Ovary (tissue), 9 donors: ENCODE data around the gene DMAC2. TPM values are rescaled to one million over a fixed set of nuclear protein-coding genes. Genes with fewer than 3 reads are reported as not detected.

Experiments
- DNase-seq, 5 donors: peaks; one replicate each; pipeline ENCODE4 v3.0.0-alpha.2; 2019 to 2020
- H3K27ac ChIP-seq, 2 donors: fragments of 200-600 bp; one replicate each; pipeline versions ENCODE4 v1.5.1 to v1.8.0; 2019 to 2022
- H3K27me3 ChIP-seq: fragments of 200-600 bp; one replicate; pipeline ENCODE4 v1.8.0; 2022
- H3K36me3 ChIP-seq: fragments of 200-600 bp; sonication (generic); one replicate; pipeline ENCODE4 v1.5.1; 2019
- H3K4me1 ChIP-seq: one replicate; pipeline ENCODE4 v1.8.1; 2013; ENCODE audit warnings: mild to moderate bottlenecking, moderate library complexity; ENCODE audit not compliant: insufficient read depth
- H3K4me3 ChIP-seq: fragments of 200-600 bp; sonication (generic); one replicate; pipeline ENCODE4 v1.5.1; 2017
- H3K9me3 ChIP-seq, 2 donors: fragments of 200-600 bp in 1 of 2; sonication (generic) in 1 of 2; one replicate each; pipeline versions ENCODE4 v1.5.1 to v1.8.1; 2013 to 2019; ENCODE audit warnings: mild to moderate bottlenecking in 1 of 2, moderate library complexity in 1 of 2
- CTCF ChIP-seq, 3 donors: fragments of 450-650 bp in 2 of 3; fragments of 200-600 bp in 1 of 3; IDR thresholded peaks; one replicate each; pipeline versions ENCODE4 v1.5.1 to v1.8.0; 2016 to 2022; ENCODE audit warnings: antibody characterized with exemption in 3 of 3, mild to moderate bottlenecking in 1 of 3
- EP300 ChIP-seq: sonication (generic); formaldehyde crosslinking; IDR thresholded peaks from one replicate; pipeline ENCODE4 v1.6.1; 2017; ENCODE audit warnings: antibody characterized with exemption
- POLR2A ChIP-seq: fragments of 450-650 bp; IDR thresholded peaks from one replicate; pipeline ENCODE4 v1.6.1; 2017; ENCODE audit warnings: antibody characterized with exemption, mild to moderate bottlenecking, moderate library complexity
- WGBS, 3 donors: extraction: QIAGEN DNeasy Blood & Tissue Kit in 1 of 3; methylation state at CpG; one replicate each; pipeline versions ENCODE4 v1.1.5 to v1.1.7; 2013 to 2017; 5-methylcytosine and 5-hydroxymethylcytosine counted together
- intact Hi-C, 4 donors: fragments of 100-400 bp; cut with DNase I; formaldehyde crosslinking; loops; one replicate each; pipeline versions ENCODE4 v1.11.0 to v1.15.1; 2022 to 2023
- polyA plus RNA-seq, 2 donors: library from polyadenylated mRNA; stranded (reverse); fragments of 200-250 nt in 1 of 2; fragments of 350-450 nt in 1 of 2; fragmentation: Illumina TruSeq in 1 of 2; extraction: RNeasy Lipid Tissue Mini Kit (QIAGEN cat#74804) in 1 of 2; gene quantifications; one replicate each; pipeline ENCODE4 v1.2.3, GENCODE V29; 2013 to 2014
- total RNA-seq, 7 donors: library from RNA; depleted of rRNA in 2 of 7; stranded (reverse); fragments of >200 nt in 2 of 7; fragmentation: NEBNext Ultra II Directional in 3 of 7; extraction: Animal tissue kit (Norgen Biotek cat#: 25700) in 3 of 7; gene quantifications; one replicate each; pipeline versions ENCODE4 v1.1.0 to v1.2.4, GENCODE V29; 2016 to 2023
- donor health status: DM: no; HTN: no; CAD: no; lungs with moderate emphysema.
- donor health status: DM: no; HTN: no; CAD: no.
- donor health status: Bipolar disorder and iron deficiency.
- donor health status: DM: yes; HTN: yes; CAD: no.
- donor health status: DM: no; HTN: no; CAD: no.
- donor health status: DM: yes; HTN: yes; CAD: no.

The DMAC2 gene
- total and polyA plus RNA-seq, 9 donors = 23.1 to 35.9 (median 31.1) TPM

GRCh38 chr19:41407271-41407670 lies 32.4 kb downstream of the DMAC2 start:
- H3K9me3 ChIP-seq = no peaks in the 10 kb centered on the region
- no peak for TF ChIP-seq CTCF (IDR thresholded peaks at IDR 0.05)
- no peak for TF ChIP-seq EP300
- no peak for TF ChIP-seq POLR2A
- no peaks in the 10 kb centered on the region for H3K36me3 ChIP-seq
- intact Hi-C loops = no loop called here
- no peak overlapping the region for H3K4me3 ChIP-seq
- 10 to 51% (median 50%) methylated on average over 4 of the region's 4 CpGs for WGBS, 3 donors
- H3K27me3 ChIP-seq = no peaks in the 10 kb centered on the region
- no peaks in the 10 kb centered on the region for H3K4me1 ChIP-seq
- no peak overlapping the region for H3K27ac ChIP-seq
- DNase-seq = no peak

DNA sequence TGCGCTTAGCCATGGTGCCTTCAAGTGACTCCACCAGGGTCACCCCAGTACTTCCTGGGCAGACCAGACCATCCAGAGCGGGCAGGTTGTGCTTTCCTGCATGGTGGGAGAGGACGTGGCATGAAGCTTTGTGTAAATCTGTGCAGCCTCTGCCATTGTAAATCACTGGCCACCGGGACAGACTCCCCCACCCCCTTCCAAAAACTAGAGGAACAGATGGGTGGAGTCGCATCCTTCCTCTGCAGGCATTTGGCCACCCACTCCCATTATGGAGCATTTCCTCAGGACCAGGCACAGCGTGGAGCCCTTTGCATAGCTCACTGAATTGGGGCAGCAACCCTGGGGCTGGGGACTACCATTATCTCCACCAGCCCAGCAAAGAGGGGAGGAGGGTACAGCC lies 33.9 kb downstream of the DMAC2 start:
- intact Hi-C loops = no loop called here
- H3K36me3 ChIP-seq = no peaks in the 10 kb centered on the region
- H3K4me3 ChIP-seq = no peak overlapping the region
- no peak for DNase-seq
- 77 to 84% (median 78%) methylated on average over 6 of the region's 6 CpGs for WGBS, 3 donors
- H3K4me1 ChIP-seq = no peaks in the 10 kb centered on the region
- H3K27me3 ChIP-seq = no peaks in the 10 kb centered on the region
- TF ChIP-seq EP300 (no peak), POLR2A (no peak), CTCF (IDR thresholded peaks at IDR 0.05) (no peak)
- no peak overlapping the region for H3K27ac ChIP-seq
- no peaks in the 10 kb centered on the region for H3K9me3 ChIP-seq

DNA sequence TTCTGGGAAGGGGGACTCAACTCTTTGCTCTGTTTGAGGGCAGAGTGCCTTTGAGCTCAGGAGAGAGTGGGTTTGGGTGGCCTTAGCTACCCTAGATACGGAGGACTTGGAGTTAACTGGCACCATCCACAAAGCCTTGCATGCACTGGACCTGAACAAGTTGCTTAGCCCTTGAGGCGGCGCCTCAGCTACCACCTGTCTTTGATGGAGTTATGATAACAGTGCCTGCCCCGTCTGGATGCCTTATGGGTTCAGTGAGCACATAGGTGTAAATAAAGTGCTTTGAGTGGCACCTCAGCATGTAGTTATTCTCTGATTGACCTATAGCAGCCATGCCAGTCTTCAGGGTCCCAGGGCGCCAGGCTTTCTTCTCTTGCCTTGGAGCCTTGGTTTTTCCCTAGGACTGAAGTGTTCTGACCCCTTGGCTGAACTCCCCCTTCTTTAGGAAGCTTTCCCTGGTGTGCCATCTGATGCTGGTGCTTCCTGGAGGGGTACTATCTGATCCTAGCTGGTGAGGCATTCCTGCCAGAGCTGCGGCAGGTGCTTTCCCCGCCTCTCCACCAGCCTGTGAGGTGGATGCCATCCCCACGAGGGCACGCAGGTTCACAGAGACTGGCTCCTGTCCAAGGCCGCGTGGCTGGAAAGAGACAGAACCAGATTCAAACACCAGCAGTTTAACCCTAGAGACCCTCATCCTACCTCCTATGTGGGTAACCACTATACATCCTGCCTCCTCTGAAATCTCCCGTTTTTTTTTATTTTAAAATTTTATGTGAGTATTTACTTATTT lies 36.3 kb downstream of the DMAC2 start:
- H3K9me3 ChIP-seq = no peaks in the 10 kb centered on the region
- intact Hi-C loops = no loop called here

GRCh38 chr19:41402010-41402409 lies 37.7 kb downstream of the DMAC2 start:
- Histone ChIP-seq H3K9me3 (no peaks in the 10 kb centered on the region), H3K4me3 (no peak overlapping the region), H3K4me1 (peaks cover 3% of the 10 kb centered on the region), H3K27ac (no peak overlapping the region), H3K36me3 (no peaks in the 10 kb centered on the region), H3K27me3 (no peaks in the 10 kb centered on the region)
- WGBS, 3 donors = 71 to 79% (median 73%) methylated on average over 3 of the region's 3 CpGs
- DNase-seq = no peak
- intact Hi-C loops = no loop called here
- no peak for TF ChIP-seq EP300
- TF ChIP-seq CTCF (IDR thresholded peaks at IDR 0.05) = no peak
- TF ChIP-seq POLR2A = no peak

More for the DNA sequence above, 36.3 kb downstream of the DMAC2 start:
- no peak for DNase-seq
- peaks cover 3% of the 10 kb centered on the region for H3K4me1 ChIP-seq
- no peaks in the 10 kb centered on the region for H3K36me3 ChIP-seq
- WGBS, 3 donors = 55 to 61% (median 58%) methylated on average over 12 of the region's 12 CpGs
- TF ChIP-seq CTCF (IDR thresholded peaks at IDR 0.05) (no peak), EP300 (no peak)
- H3K27me3 ChIP-seq = no peaks in the 10 kb centered on the region
- H3K27ac ChIP-seq = no peak overlapping the region
- H3K4me3 ChIP-seq = no peak overlapping the region
